ENCODE data around the gene C5orf22. TPM values are rescaled to one million over a fixed set of nuclear protein-coding genes. Genes with fewer than 3 reads are reported as not detected.

The C5orf22 gene
- total and polyA plus RNA-seq, 4 donors, result 4.6 to 10.3 (median 7.0) TPM

DNA sequence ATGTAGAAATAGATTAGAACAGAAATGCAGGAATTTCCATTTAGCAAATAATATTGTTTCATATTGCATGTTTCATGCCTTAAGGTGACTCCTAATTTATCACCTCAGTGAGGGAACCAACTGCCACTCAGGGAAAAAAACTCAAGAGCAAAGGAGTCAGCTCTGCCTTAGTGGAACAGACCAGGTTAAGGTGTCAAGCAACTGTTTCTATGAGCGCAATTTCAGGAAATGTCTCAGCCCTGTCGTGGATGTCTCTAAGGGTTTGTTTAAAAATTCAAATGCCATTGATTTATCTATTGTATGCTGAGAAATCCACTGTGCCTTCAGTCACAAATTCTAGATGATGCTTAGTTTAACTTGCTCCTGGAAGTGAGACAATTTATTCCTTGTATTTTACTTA is 72.1 kb downstream of the C5orf22 start:
- Histone ChIP-seq H3K27ac (ENCODE audit: low read depth in 1 of 2, low read length in 2 of 2) (no peak overlapping the region), H3K9ac (ENCODE audit: low read depth in 1 of 2, low read length in 2 of 2) (no peak overlapping the region), H3K4me1 (ENCODE audit: control insufficient read depth in 4 of 4, insufficient read depth in 4 of 4, low read length in 3 of 4) (peaks cover 0 to 10% (median 2%) of the 10 kb centered on the region in 4 donors), H3K27me3 (ENCODE audit: control insufficient read depth in 4 of 4, insufficient read depth in 4 of 4, low read length in 3 of 4) (no peaks in the 10 kb centered on the region), H3K9me3 (ENCODE audit: control insufficient read depth in 4 of 4, low read length in 3 of 4) (no peaks in the 10 kb centered on the region), H3K4me3 (ENCODE audit: low read depth in 1 of 3, low read length in 3 of 3) (no peak overlapping the region), H3K36me3 (ENCODE audit: control insufficient read depth in 4 of 4, insufficient read depth in 3 of 4, low read depth in 1 of 4, low read length in 3 of 4) (no peaks in the 10 kb centered on the region)
- DNase-seq (ENCODE audit: low spot score), result no peak
- WGBS, result 64% methylated on average over 2 of the region's 2 CpGs
- TF ChIP-seq RAD21 (IDR thresholded peaks at IDR 0.05), result no peak

DNA sequence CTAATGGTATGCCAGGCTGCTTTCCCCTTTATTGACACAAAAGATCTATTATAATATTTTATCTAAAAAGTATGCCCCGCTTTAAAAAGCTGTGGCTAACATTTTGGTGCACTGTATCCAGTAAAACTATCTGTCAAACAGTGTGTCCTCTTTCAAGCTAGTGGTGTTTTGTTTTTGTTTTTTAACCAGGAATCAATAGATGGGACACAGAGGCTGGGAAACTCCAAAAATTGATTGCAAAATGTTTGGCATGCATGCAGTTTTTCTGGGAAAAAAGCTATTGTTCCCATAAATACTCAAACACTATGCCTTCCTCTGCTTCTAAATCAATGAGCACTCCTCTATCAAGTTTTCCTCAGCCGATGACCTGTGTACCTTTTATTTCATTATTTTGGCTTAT is 72.5 kb downstream of the C5orf22 start:
- WGBS, result 46% methylated on average over 2 of the region's 2 CpGs
- Histone ChIP-seq H3K27me3 (ENCODE audit: control insufficient read depth in 4 of 4, insufficient read depth in 4 of 4, low read length in 3 of 4) (no peaks in the 10 kb centered on the region), H3K9me3 (ENCODE audit: control insufficient read depth in 4 of 4, low read length in 3 of 4) (no peaks in the 10 kb centered on the region), H3K4me3 (ENCODE audit: low read depth in 1 of 3, low read length in 3 of 3) (no peak overlapping the region), H3K27ac (ENCODE audit: low read depth in 1 of 2, low read length in 2 of 2) (no peak overlapping the region), H3K4me1 (ENCODE audit: control insufficient read depth in 4 of 4, insufficient read depth in 4 of 4, low read length in 3 of 4) (peaks cover 0 to 10% (median 2%) of the 10 kb centered on the region in 4 donors), H3K9ac (ENCODE audit: low read depth in 1 of 2, low read length in 2 of 2) (no peak overlapping the region), H3K36me3 (ENCODE audit: control insufficient read depth in 4 of 4, insufficient read depth in 3 of 4, low read depth in 1 of 4, low read length in 3 of 4) (no peaks in the 10 kb centered on the region)
- DNase-seq (ENCODE audit: low spot score), result no peak
- TF ChIP-seq, protein P1, sequence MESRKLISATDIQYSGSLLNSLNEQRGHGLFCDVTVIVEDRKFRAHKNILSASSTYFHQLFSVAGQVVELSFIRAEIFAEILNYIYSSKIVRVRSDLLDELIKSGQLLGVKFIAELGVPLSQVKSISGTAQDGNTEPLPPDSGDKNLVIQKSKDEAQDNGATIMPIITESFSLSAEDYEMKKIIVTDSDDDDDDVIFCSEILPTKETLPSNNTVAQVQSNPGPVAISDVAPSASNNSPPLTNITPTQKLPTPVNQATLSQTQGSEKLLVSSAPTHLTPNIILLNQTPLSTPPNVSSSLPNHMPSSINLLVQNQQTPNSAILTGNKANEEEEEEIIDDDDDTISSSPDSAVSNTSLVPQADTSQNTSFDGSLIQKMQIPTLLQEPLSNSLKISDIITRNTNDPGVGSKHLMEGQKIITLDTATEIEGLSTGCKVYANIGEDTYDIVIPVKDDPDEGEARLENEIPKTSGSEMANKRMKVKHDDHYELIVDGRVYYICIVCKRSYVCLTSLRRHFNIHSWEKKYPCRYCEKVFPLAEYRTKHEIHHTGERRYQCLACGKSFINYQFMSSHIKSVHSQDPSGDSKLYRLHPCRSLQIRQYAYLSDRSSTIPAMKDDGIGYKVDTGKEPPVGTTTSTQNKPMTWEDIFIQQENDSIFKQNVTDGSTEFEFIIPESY (IDR thresholded peaks at IDR 0.05), result no peak
- TF ChIP-seq GABPA (IDR thresholded peaks at IDR 0.05 in 1 of 2, conservative IDR thresholded peaks at IDR 0.05 in 1 of 2) (no peak), RAD21 (IDR thresholded peaks at IDR 0.05) (no peak)
- TF ChIP-seq, protein P2, sequence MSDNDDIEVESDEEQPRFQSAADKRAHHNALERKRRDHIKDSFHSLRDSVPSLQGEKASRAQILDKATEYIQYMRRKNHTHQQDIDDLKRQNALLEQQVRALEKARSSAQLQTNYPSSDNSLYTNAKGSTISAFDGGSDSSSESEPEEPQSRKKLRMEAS (IDR thresholded peaks at IDR 0.05), result no peak
- TF ChIP-seq, protein P3, sequence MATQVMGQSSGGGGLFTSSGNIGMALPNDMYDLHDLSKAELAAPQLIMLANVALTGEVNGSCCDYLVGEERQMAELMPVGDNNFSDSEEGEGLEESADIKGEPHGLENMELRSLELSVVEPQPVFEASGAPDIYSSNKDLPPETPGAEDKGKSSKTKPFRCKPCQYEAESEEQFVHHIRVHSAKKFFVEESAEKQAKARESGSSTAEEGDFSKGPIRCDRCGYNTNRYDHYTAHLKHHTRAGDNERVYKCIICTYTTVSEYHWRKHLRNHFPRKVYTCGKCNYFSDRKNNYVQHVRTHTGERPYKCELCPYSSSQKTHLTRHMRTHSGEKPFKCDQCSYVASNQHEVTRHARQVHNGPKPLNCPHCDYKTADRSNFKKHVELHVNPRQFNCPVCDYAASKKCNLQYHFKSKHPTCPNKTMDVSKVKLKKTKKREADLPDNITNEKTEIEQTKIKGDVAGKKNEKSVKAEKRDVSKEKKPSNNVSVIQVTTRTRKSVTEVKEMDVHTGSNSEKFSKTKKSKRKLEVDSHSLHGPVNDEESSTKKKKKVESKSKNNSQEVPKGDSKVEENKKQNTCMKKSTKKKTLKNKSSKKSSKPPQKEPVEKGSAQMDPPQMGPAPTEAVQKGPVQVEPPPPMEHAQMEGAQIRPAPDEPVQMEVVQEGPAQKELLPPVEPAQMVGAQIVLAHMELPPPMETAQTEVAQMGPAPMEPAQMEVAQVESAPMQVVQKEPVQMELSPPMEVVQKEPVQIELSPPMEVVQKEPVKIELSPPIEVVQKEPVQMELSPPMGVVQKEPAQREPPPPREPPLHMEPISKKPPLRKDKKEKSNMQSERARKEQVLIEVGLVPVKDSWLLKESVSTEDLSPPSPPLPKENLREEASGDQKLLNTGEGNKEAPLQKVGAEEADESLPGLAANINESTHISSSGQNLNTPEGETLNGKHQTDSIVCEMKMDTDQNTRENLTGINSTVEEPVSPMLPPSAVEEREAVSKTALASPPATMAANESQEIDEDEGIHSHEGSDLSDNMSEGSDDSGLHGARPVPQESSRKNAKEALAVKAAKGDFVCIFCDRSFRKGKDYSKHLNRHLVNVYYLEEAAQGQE (IDR thresholded peaks at IDR 0.05), result no peak

Small RNA genes within 50 kb of the gene (small RNA-seq; reads per million reads assigned to genes)
- gene RF00019 (not detected), gene RNU6-363P (not detected)

Other genes starting within 250 kb of the C5orf22 start
- gene DROSHA, start 208 bp upstream of the C5orf22 start, total RNA-seq, result 10 to 100 TPM; 20.2 to 25.4 TPM
- gene DROSHA, start 208 bp upstream of the C5orf22 start, polyA plus RNA-seq, result 10 to 100 TPM in 1 of 2 donors, 1 to 10 TPM in 1; 8.2 to 10.5 TPM
- gene PDZD2, start 106.8 kb downstream of the C5orf22 start, total RNA-seq, result under 1 TPM; 0.42 to 0.67 TPM
- 1 to 10 TPM in 1 of 2 donors, under 1 TPM in 1; 0.27 to 1.1 TPM for gene PDZD2, start 106.8 kb downstream of the C5orf22 start, polyA plus RNA-seq

All from liver (tissue), 10 donors.